Measurements from ENCODE around the gene RARRES2.

DNA sequence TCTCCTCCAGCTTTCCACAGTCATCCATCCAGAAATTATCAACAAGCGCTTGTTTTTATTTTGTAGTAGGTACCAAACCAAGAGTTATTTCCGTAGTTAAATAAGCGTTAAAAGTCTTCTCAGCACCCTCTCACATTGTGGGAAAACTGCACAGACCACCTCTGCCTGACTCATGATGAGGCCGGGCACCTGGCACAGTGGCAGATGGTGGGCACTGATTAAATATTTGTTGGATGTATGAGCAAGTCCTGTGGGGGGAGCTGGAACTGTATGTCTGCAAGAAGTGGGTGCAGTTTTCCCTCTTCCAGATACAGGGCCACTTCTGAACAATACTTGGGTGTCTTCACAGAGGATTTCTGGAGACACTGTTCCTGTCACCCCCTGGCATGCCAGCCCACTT lies 21.9 kb upstream of the RARRES2 start:
- TF ChIP-seq SP1 (IDR thresholded peaks at IDR 0.05) (no peak), FOXA1 (IDR thresholded peaks at IDR 0.05) (no peak), CTBP1 (IDR thresholded peaks at IDR 0.05; ENCODE audit: borderline replicate concordance) (no peak)

Data from HEK293T (cell line).